Upper lobe of right lung (tissue), 1 donor: Measurements from ENCODE around the gene BACE1-AS. TPM values are rescaled to one million over a fixed set of nuclear protein-coding genes. Genes with fewer than 3 reads are reported as not detected.

ENCODE experiments used
- ATAC-seq: fragments of 200-7000 bp; cut with Tn5 transposase; one replicate; pipeline ENCODE4 v1.9.1; 2020; ENCODE audit warnings: mild to moderate bottlenecking, moderate library complexity
- DNase-seq: peaks from one replicate; pipeline ENCODE4 v3.0.0-alpha.2; 2020
- H3K27ac ChIP-seq: fragments of 200-600 bp; one replicate; pipeline ENCODE4 v1.8.0; 2022
- H3K27me3 ChIP-seq: fragments of 200-600 bp; one replicate; pipeline ENCODE4 v1.8.0; 2022; ENCODE audit warnings: mild to moderate bottlenecking
- H3K36me3 ChIP-seq: fragments of 200-600 bp; one replicate; pipeline ENCODE4 v1.8.0; 2022
- H3K4me1 ChIP-seq: fragments of 200-600 bp; one replicate; pipeline ENCODE4 v1.8.0; 2022
- H3K4me3 ChIP-seq: fragments of 200-600 bp; one replicate; pipeline ENCODE4 v1.8.0; 2022; ENCODE audit warnings: mild to moderate bottlenecking
- H3K9me3 ChIP-seq: fragments of 200-600 bp; one replicate; pipeline ENCODE4 v1.8.0; 2022
- intact Hi-C: fragments of 100-400 bp; cut with DNase I; formaldehyde crosslinking; loops from one replicate; pipeline ENCODE4 v1.11.0; 2022
- total RNA-seq: library from RNA; stranded (reverse); fragmentation: NEBNext Ultra II Directional; extraction: Animal tissue kit (Norgen Biotek cat#: 25700); gene quantifications from one replicate; pipeline ENCODE4 v1.2.1, GENCODE V29; 2021
- TF ChIP-seq, protein P1 (sequence below): fragments of 200-600 bp; IDR thresholded peaks from one replicate; pipeline ENCODE4 v1.8.0; 2022; ENCODE audit warnings: antibody characterized with exemption
- donor health status: DM: no; HTN: yes; CAD: no; lungs with severe emphysema.

Gene BACE1-AS
- total RNA-seq, 1 donor from 2014 or later = 8.2 TPM

DNA sequence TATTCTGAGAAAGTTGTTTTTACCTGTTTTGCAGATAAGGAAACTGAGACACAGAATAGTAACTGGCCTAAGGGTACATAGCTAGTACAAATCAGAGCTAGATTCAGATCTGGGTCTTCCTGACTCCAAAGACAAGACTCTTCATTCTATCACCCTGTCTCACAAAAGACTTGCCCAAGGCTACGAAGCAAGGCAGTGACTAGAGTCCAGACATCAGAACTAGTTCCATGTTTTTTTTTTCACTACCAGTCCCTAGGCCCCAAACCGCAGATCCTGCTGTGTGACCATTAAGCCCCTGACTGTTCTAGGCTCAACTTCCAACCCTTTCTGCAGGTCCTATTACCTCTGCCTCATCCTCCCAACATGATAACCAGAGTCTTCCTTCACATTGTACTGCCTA is 1.5 kb downstream of the BACE1-AS start:
- Histone ChIP-seq H3K27me3 (no peaks in the 10 kb centered on the region), H3K4me3 (no peak overlapping the region), H3K9me3 (no peaks in the 10 kb centered on the region), H3K27ac (no peak overlapping the region), H3K36me3 (peaks cover 52% of the 10 kb centered on the region), H3K4me1 (peaks cover under 1% of the 10 kb centered on the region)
- TF ChIP-seq, protein P1, sequence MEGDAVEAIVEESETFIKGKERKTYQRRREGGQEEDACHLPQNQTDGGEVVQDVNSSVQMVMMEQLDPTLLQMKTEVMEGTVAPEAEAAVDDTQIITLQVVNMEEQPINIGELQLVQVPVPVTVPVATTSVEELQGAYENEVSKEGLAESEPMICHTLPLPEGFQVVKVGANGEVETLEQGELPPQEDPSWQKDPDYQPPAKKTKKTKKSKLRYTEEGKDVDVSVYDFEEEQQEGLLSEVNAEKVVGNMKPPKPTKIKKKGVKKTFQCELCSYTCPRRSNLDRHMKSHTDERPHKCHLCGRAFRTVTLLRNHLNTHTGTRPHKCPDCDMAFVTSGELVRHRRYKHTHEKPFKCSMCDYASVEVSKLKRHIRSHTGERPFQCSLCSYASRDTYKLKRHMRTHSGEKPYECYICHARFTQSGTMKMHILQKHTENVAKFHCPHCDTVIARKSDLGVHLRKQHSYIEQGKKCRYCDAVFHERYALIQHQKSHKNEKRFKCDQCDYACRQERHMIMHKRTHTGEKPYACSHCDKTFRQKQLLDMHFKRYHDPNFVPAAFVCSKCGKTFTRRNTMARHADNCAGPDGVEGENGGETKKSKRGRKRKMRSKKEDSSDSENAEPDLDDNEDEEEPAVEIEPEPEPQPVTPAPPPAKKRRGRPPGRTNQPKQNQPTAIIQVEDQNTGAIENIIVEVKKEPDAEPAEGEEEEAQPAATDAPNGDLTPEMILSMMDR = no peak
- intact Hi-C loops = no loop called here
- DNase-seq (no peak), ATAC-seq (no peak)

GRCh38 chr11:117295438-117296137 is 4.4 kb downstream of the BACE1-AS start:
- no peak overlapping the region for H3K27ac ChIP-seq
- H3K27me3 ChIP-seq = no peaks in the 10 kb centered on the region
- DNase-seq = no peak
- no peak for ATAC-seq
- H3K36me3 ChIP-seq = peaks cover 22% of the 10 kb centered on the region
- TF ChIP-seq, protein P1 = no peak
- H3K4me1 ChIP-seq = no peaks in the 10 kb centered on the region
- intact Hi-C loops = no loop called here
- H3K4me3 ChIP-seq = no peak overlapping the region
- no peaks in the 10 kb centered on the region for H3K9me3 ChIP-seq

DNA sequence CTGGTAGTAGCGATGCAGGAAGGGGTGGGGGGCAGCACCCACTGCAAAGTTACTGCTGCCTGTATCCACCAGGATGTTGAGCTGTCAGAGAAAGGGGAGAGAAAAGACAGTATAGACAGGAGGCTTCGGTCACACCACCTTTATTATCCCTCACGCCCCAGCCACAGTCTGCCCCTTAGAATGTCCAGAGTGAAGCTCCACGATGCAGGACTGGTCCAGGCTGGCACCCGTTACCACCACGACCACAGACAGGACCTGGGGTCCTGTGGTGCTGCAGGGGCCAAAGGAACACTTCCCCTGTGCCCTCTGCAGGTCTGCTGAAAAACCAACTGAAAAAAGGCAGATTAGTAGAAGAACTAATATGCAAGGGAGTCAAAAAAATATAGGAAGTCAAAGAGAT is 5.7 kb downstream of the BACE1-AS start:
- Histone ChIP-seq H3K36me3 (peaks cover 10% of the 10 kb centered on the region), H3K27ac (no peak overlapping the region), H3K4me1 (no peaks in the 10 kb centered on the region), H3K9me3 (no peaks in the 10 kb centered on the region), H3K4me3 (no peak overlapping the region), H3K27me3 (no peaks in the 10 kb centered on the region)
- DNase-seq (no peak), ATAC-seq (no peak)
- intact Hi-C loops = no loop called here
- TF ChIP-seq, protein P1 = no peak

DNA sequence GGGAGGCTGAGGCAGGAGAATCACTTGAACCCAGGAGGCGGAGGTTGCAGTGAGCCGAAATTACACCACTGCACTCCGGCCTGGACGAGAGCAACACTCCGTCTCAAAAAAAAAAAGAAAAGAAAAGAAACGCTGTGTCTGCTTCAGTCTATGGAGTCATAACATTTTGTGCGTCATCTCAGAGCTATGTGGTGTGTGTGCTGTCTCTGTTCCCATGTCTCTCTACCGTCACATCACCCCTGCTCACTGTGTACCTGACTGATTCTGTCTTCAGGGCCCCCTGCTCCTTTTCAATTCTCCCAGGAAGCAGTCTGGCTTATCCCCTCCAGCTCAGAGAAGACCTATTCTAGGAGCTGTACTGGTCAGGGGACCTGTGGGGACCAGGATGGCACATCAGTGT is 7.0 kb downstream of the BACE1-AS start:
- no peaks in the 10 kb centered on the region for H3K27me3 ChIP-seq
- H3K36me3 ChIP-seq = peaks cover 10% of the 10 kb centered on the region
- no peaks in the 10 kb centered on the region for H3K4me1 ChIP-seq
- no peak for ATAC-seq
- H3K27ac ChIP-seq = no peak overlapping the region
- TF ChIP-seq, protein P1 = no peak
- intact Hi-C loops = no loop called here
- no peak overlapping the region for H3K4me3 ChIP-seq
- no peak for DNase-seq
- no peaks in the 10 kb centered on the region for H3K9me3 ChIP-seq

DNA sequence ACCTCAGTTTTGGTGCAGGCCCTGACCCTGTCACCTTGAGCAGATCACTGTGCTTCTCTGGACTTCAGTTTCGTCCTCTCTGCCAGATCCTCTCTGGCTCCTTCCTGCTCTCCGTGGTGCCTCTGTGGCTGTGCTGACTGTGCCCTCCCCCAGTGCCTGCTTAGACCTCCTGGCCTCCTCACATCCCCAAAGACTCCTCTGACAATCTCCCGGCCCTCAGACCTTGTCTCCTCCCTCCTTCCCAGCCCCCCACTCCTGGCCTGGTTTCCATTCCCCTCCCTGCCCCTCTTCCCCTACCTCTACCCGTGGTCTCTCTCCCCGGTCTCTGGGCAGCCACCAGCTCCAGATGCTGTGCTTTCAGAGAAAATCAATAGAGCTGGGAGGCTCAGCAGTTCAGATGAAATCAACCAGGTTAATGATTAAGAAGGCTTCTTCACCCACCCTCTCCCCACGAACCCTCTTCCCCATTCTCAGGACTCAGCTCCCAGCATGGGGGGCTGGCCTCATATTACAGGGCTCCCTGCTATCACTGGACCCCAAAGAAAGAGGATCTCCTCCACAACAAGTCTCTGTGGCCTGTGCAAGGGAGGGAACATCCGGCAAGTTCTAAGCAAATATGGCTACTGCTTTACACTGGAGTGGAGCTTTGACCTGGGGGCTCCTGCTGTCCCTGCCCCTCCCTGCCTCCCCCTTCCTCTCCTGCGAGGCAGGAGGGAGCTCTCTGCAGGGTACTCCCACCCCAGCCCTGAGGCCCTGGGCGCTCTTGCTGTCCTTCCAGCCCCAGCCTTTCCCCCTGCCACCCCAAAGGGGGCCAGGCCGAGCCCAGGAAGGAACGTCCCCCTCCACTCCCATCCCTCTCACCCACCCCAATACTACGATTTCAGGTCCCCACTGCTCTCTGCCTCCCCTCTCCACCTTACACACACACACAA is 8.5 kb downstream of the BACE1-AS start:
- H3K4me1 ChIP-seq = no peaks in the 10 kb centered on the region
- peaks cover 6% of the 10 kb centered on the region for H3K36me3 ChIP-seq
- TF ChIP-seq, protein P1 = no peak
- H3K4me3 ChIP-seq = no peak overlapping the region
- intact Hi-C loops = no loop called here
- DNase-seq = no peak
- no peak for ATAC-seq
- H3K27me3 ChIP-seq = no peaks in the 10 kb centered on the region
- H3K9me3 ChIP-seq = no peaks in the 10 kb centered on the region
- no peak overlapping the region for H3K27ac ChIP-seq
